ENCODE measurements around the gene ZNF132. TPM values are rescaled to one million over a fixed set of nuclear protein-coding genes. Genes with fewer than 3 reads are reported as not detected.

Gene ZNF132
- total and polyA plus RNA-seq, 3 donors from 2014 or later: 5.5 to 11.6 (median 11.4) TPM

DNA sequence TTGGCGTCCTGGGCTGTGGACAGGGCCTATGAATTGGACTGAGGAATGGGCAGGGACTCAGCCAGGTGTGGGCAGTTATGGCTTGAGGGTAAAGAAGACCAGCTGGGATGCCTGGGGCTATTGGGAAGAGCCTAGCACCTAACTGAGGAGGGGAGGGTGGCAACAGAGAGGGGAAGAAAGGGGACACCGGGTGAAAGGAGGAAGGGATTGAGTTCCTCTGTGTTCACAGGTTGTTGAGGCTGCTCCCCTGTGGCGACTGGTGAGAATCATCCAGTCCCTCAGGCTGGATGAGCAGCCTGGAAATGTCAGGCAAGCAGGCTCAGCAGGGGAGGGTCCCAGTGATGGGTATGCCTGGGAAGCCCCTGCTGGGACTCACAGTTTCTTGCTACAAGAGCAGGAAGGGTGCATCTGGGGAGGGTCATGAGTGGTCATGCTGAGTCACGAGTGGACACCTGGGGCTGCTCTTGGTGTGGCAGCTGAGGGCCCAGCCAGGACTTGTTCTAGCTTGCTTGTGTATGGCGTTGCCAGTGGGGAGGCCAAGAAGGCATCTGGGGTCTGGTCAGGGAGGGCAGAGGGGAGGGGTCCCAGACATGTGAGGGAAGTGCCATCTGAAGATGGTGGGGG lies 28.4 kb upstream of the ZNF132 start:
- H3K27ac ChIP-seq: no peak overlapping the region
- no peaks in the 10 kb centered on the region for H3K27me3 ChIP-seq
- intact Hi-C loops (cut with DNase I; ENCODE audit: low total_unique reads): no loop called here
- H3K9me3 ChIP-seq: no peaks in the 10 kb centered on the region
- H3K36me3 ChIP-seq (ENCODE audit: low read depth, missing control alignments): no peaks in the 10 kb centered on the region
- DNase-seq: no peak
- no peak overlapping the region for H3K4me3 ChIP-seq
- 61% methylated on average over 5 of the region's 5 CpGs for WGBS, 2 donors
- peaks cover 9% of the 10 kb centered on the region for H3K4me1 ChIP-seq
- TF ChIP-seq POLR2A (IDR thresholded peaks at IDR 0.05): no peak
- TF ChIP-seq CTCF (IDR thresholded peaks at IDR 0.05): no peak

DNA sequence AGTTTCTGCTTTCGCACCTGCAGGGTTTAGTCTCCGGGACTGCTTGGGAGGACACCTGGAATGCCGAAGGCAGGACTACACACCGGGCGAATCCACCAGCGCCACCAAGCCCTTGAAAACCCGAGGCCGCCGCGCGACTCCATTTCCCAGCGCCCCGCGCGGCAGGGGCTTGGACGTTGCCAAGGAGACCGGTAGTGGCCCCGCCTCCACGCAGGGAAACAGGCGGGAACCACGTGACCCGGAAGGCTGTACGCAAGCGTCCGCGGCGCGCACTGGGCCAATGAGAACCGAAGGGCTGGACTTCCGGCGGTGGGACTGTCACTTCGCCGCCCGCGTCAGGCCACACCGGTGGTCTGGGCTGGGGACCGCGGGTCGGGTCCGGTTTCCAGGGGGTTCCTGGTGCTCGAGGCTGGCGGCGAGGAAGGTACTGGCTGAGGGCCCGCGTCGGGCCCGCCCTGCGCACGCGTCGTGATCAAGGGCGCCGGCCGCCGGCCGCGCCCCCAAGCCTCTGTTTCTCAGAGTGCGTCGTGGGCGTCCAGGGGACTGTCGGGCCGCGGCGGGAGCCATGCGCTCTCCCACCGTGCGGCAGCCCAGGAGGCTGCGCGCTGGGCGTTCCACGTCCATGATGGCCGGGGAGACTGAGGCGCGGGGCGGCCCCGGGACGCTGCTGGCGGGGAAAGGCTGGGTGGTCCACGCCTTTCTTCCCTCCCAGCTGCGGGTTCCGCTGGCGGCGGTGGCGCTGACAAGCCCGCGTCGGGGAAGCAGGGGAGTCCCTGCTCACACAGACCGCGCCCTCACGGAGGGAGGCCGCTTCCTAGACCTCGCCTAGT lies 27.0 kb upstream of the ZNF132 start, which contains the start of gene ZNF324:
ZNF324 (plus strand) TSS at position 321 of the 830 bp plus-strand sequence. CDS start 2,106 bp downstream, outside the sequence.
- WGBS, 2 donors: 0 to 1% methylated on average over 23 to 33 of the region's 92 CpGs
- peaks cover 9% of the 10 kb centered on the region for H3K4me1 ChIP-seq

GRCh38 chr19:58466089-58466759 lies 26.3 kb upstream of the ZNF132 start:
- Histone ChIP-seq H3K27me3 (no peaks in the 10 kb centered on the region), H3K36me3 (ENCODE audit: low read depth, missing control alignments) (no peaks in the 10 kb centered on the region), H3K4me3 (peak overlapping the region; percentile 82 to 83), H3K9me3 (no peaks in the 10 kb centered on the region), H3K27ac (peak overlapping the region in 1 of 2 donors; percentile 73), H3K4me1 (peaks cover 9% of the 10 kb centered on the region)
- intact Hi-C loops (cut with DNase I; ENCODE audit: low total_unique reads): no loop called here
- TF ChIP-seq CTCF (IDR thresholded peaks at IDR 0.05): no peak
- no peak for TF ChIP-seq POLR2A (IDR thresholded peaks at IDR 0.05)
- 23 to 27% methylated on average over 20 of the region's 20 CpGs for WGBS, 2 donors
- DNase-seq: no peak

More for the DNA sequence above, 27.0 kb upstream of the ZNF132 start, which contains the start of gene ZNF324:
- peak within 1 kb of the TSS; percentile 82 to 83 for H3K4me3 ChIP-seq
- no peak for TF ChIP-seq POLR2A (IDR thresholded peaks at IDR 0.05)
- no peak for TF ChIP-seq CTCF (IDR thresholded peaks at IDR 0.05)
- H3K9me3 ChIP-seq: no peaks in the 10 kb centered on the region
- peak within 1 kb of the TSS; percentile 32 to 73 for H3K27ac ChIP-seq
- intact Hi-C loops (cut with DNase I; ENCODE audit: low total_unique reads): no loop called here
- peak; percentile 99 for DNase-seq
- H3K36me3 ChIP-seq (ENCODE audit: low read depth, missing control alignments): no peaks in the 10 kb centered on the region
- H3K27me3 ChIP-seq: no peaks in the 10 kb centered on the region

DNA sequence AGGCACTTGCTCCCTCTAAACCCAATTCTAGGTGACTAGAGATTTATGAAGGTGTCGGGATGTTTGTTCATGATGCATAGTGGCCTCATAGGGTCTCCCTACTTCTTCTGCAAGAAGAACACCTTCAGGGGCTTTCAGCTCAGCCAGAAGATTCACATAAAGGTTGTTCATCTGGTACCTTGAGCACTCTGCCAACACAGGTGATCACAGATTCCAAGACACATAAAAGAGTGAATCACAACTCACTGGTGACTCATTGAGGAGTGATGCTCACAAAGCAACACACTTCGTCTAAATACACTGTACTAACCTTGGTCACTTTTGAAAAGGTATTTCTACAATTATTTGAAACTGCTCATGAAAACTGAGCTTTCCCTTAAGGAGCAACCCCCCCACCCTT lies 20.1 kb upstream of the ZNF132 start:
- WGBS, 2 donors: 94% methylated on average over 2 of the region's 2 CpGs
- H3K9me3 ChIP-seq: no peaks in the 10 kb centered on the region
- intact Hi-C loops (cut with DNase I; ENCODE audit: low total_unique reads): no loop called here

More for the DNA sequence above, 20.1 kb upstream of the ZNF132 start:
- TF ChIP-seq POLR2A (IDR thresholded peaks at IDR 0.05) (no peak), CTCF (IDR thresholded peaks at IDR 0.05) (no peak)
- no peak for DNase-seq
- no peaks in the 10 kb centered on the region for H3K27me3 ChIP-seq
- H3K27ac ChIP-seq: no peak overlapping the region
- no peak overlapping the region for H3K4me3 ChIP-seq
- H3K4me1 ChIP-seq: no peaks in the 10 kb centered on the region
- peaks cover 3% of the 10 kb centered on the region for H3K36me3 ChIP-seq (ENCODE audit: low read depth, missing control alignments)

Data from testis (tissue), 3 donors.